Suprapubic skin (tissue), 3 donors: Measurements from ENCODE around the gene GALNT17.

ENCODE experiments used
- EP300 ChIP-seq: sonication (generic); formaldehyde crosslinking; IDR thresholded peaks from one replicate; pipeline ENCODE4 v1.6.1; 2017; ENCODE audit warnings: antibody characterized with exemption
- POLR2A ChIP-seq, 2 donors: fragments of 450-650 bp; IDR thresholded peaks; one replicate each; pipeline ENCODE4 v1.6.1; 2017; ENCODE audit warnings: antibody characterized with exemption in 2 of 2, mild to moderate bottlenecking in 2 of 2, moderate library complexity in 2 of 2
- TF ChIP-seq, protein P1 (sequence below), 2 donors: fragments of 200-600 bp in 1 of 2; fragments of 450-650 bp in 1 of 2; sonication (generic) in 1 of 2; IDR thresholded peaks; one replicate each; pipeline ENCODE4 v1.5.1; 2016 to 2019; ENCODE audit warnings: antibody characterized with exemption in 2 of 2, mild to moderate bottlenecking in 1 of 2, moderate library complexity in 1 of 2

DNA sequence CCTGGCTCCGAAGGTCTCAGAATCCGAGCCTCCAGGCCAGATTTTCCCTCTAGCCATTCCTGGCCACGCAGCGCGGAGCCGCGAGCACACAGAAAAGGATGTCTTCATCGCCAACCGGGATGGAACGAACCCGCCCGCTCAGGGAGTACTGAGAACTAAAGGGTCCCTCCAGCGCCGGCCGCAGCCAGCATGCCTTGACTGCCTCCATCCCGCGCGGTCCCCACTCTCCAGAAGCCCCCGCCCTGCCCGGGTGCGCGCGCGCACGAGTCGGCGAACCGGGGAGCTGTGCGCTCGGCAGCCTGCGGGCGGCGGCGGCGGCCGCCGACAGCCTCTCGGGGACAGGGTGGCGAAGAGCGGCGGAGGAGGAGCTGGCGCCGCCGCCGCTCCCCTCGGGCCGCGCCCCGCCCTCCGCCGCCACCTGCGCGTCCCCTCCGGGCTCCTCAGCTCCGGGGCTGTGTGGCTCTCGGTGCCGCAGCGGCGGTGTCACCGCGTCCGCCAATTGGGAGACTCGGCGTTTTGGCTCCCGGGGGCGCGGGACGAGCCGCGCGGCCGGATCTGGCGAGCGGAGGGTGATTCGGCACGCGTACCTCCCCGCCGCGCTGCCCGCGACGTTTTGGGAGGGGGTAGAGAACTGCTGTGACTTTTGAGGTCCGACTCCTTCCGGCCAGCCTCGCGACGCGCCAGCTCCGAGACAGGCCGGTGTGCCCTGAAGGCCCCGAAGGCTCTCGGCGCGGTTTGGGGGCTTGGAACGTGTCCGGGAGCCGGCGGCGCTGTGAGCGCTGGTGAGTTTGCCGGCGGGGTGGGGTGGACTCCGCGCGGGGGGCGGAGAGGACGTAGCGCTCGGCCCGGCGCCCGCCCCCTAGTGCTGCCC lies 453 bp upstream of the GALNT17 start:
- TF ChIP-seq EP300 (no peak), POLR2A (IDR thresholded peaks at IDR 0.05) (no peak)
- TF ChIP-seq, protein P1, sequence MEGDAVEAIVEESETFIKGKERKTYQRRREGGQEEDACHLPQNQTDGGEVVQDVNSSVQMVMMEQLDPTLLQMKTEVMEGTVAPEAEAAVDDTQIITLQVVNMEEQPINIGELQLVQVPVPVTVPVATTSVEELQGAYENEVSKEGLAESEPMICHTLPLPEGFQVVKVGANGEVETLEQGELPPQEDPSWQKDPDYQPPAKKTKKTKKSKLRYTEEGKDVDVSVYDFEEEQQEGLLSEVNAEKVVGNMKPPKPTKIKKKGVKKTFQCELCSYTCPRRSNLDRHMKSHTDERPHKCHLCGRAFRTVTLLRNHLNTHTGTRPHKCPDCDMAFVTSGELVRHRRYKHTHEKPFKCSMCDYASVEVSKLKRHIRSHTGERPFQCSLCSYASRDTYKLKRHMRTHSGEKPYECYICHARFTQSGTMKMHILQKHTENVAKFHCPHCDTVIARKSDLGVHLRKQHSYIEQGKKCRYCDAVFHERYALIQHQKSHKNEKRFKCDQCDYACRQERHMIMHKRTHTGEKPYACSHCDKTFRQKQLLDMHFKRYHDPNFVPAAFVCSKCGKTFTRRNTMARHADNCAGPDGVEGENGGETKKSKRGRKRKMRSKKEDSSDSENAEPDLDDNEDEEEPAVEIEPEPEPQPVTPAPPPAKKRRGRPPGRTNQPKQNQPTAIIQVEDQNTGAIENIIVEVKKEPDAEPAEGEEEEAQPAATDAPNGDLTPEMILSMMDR (IDR thresholded peaks at IDR 0.05) = no peak
